OCI-LY7 (cell line): ENCODE data around the gene HIF3A. TPM values are rescaled to one million over a fixed set of nuclear protein-coding genes. Genes with fewer than 3 reads are reported as not detected.

Source experiments
- small RNA-seq: library from RNA; depleted of rRNA; stranded (forward); fragments of <200 nt; gene quantifications from one replicate; pipeline ENCODE3, GENCODE V24; 2014
- total RNA-seq, 2 experiments: library from RNA; depleted of rRNA in 1 of 2; stranded (reverse); fragments of >200 nt in 1 of 2; shearing (Covaris generic) in 1 of 2; gene quantifications; 2 replicates each; pipeline ENCODE4 v1.2.3, GENCODE V29; 2014 to 2022

The HIF3A gene
- total RNA-seq, 2 experiments from 2014 or later, result not detected

Small RNA genes within 50 kb of the gene (small RNA-seq; reads per million reads assigned to genes)
- gene RNU6-924P, result not detected

Other genes with a start within 250 kb of the HIF3A start
- gene IGFL3, start 172.4 kb upstream of the HIF3A start, total RNA-seq (2014; rRNA removed; shearing (Covaris generic)), result not detected in 2 replicates
- gene IGFL3, start 172.4 kb upstream of the HIF3A start, total RNA-seq (2022), result not detected in 2 replicates
- not detected in 2 replicates for gene IGFL2, start 148.8 kb upstream of the HIF3A start, total RNA-seq (2014; rRNA removed; shearing (Covaris generic))
- gene IGFL2, start 148.8 kb upstream of the HIF3A start, total RNA-seq (2022), result not detected in 2 replicates
- gene IGFL1, start 67.3 kb upstream of the HIF3A start, total RNA-seq (2014; rRNA removed; shearing (Covaris generic)), result not detected in 2 replicates
- not detected in 2 replicates for gene IGFL1, start 67.3 kb upstream of the HIF3A start, total RNA-seq (2022)
- 110 and 118 TPM in 2 replicates for gene PPP5C, start 50.0 kb downstream of the HIF3A start, total RNA-seq (2014; rRNA removed; shearing (Covaris generic))
- 103 and 105 TPM in 2 replicates for gene PPP5C, start 50.0 kb downstream of the HIF3A start, total RNA-seq (2022)
- 0.09 TPM in 1 of 2 replicates, not detected in the other for gene CCDC8, start 116.5 kb downstream of the HIF3A start, total RNA-seq (2014; rRNA removed; shearing (Covaris generic))
- 0.10 TPM in 1 of 2 replicates, not detected in the other for gene CCDC8, start 116.5 kb downstream of the HIF3A start, total RNA-seq (2022)
- 1.0 and 1.5 TPM in 2 replicates for gene PNMA8C, start 131.9 kb downstream of the HIF3A start, total RNA-seq (2014; rRNA removed; shearing (Covaris generic))
- gene PNMA8C, start 131.9 kb downstream of the HIF3A start, total RNA-seq (2022), result 4.3 and 4.9 TPM in 2 replicates
- gene PNMA8A, start 174.5 kb downstream of the HIF3A start, total RNA-seq (2014; rRNA removed; shearing (Covaris generic)), result not detected in 2 replicates
- not detected in 2 replicates for gene PNMA8A, start 174.5 kb downstream of the HIF3A start, total RNA-seq (2022)
- gene PNMA8B, start 198.8 kb downstream of the HIF3A start, total RNA-seq (2014; rRNA removed; shearing (Covaris generic)), result 1.9 and 2.0 TPM in 2 replicates
- 0.33 and 0.40 TPM in 2 replicates for gene PNMA8B, start 198.8 kb downstream of the HIF3A start, total RNA-seq (2022)